HepG2 (cell line): Measurements from ENCODE around the gene ITIH1. TPM values are rescaled to one million over a fixed set of nuclear protein-coding genes. Genes with fewer than 3 reads are reported as not detected.

Source experiments
- ATAC-seq: fragments of 200-7000 bp; cut with Tn5 transposase; 3 replicates; pipeline ENCODE4 v1.9.1; 2020; ENCODE audit warnings: mild to moderate bottlenecking, moderate library complexity
- BruUV-seq: library from RNA; stranded (reverse); fragments of 400-500 nt; replicated peaks from 2 replicates; lab custom pipeline; 2021; lab: Mats Ljungman, UMichigan
- CTCF ChIA-PET: fragments of 300-600 bp; formaldehyde crosslinking; extraction: SDS; loops from one replicate; lab custom pipeline; 2021; ENCODE audit warnings: low total read pairs, inconsistent platforms, low intra/inter-chr PET ratio; lab: Yijun Ruan, JAX
- POLR2A ChIA-PET: fragments of 350-600 bp; sonication (Branson Sonifier 250); formaldehyde crosslinking; loops from one replicate; lab custom pipeline; 2020; ENCODE audit warnings: antibody characterized with exemption, inconsistent platforms; lab: Yijun Ruan, JAX
- DNase-seq: peaks from one replicate; pipeline ENCODE4 v3.0.0-alpha.2; 2015; ENCODE audit warnings: low spot score
- FAIRE-seq: peaks from 3 replicates; lab custom pipeline; 2011; peaks lifted over from hg19 to GRCh38; lab: Jason Lieb, UNC
- H2AFZ ChIP-seq: one replicate; pipeline ENCODE4 v1.6.1; 2011; ENCODE audit warnings: low read length, inconsistent platforms
- H3K27ac ChIP-seq: fragments of 300-600 bp; 3 replicates; pipeline ENCODE4 v1.8.0; 2011; ENCODE audit warnings: mixed run types, mild to moderate bottlenecking, mixed read lengths, low read length, inconsistent platforms; ENCODE audit not compliant: insufficient read depth; ENCODE audit errors: extremely low read length
- H3K27me3 ChIP-seq, 2 experiments: fragments of 200-600 bp in 1 of 2; 2 replicates in 1 of 2; 3 replicates in 1 of 2; pipeline versions ENCODE4 v1.6.0 to v1.8.0; 2011; ENCODE audit warnings: low read length in 2 of 2, mild to moderate bottlenecking in 2 of 2, moderate library complexity in 2 of 2, inconsistent platforms in 1 of 2; ENCODE audit not compliant: insufficient read depth in 2 of 2, control insufficient read depth in 1 of 2
- H3K36me3 ChIP-seq, 2 experiments: fragments of 200-600 bp in 1 of 2; replicated peaks in 1 of 2; 2 replicates in 1 of 2; 3 replicates in 1 of 2; pipeline versions ENCODE4 v1.5.1 to v1.8.0; 2011; ENCODE audit warnings: low read length in 2 of 2, inconsistent platforms in 1 of 2; ENCODE audit not compliant: insufficient read depth in 2 of 2, control insufficient read depth in 1 of 2
- H3K4me1 ChIP-seq: 2 replicates; pipeline ENCODE4 v1.5.1; 2012; ENCODE audit warnings: low read length, inconsistent platforms; ENCODE audit not compliant: insufficient read depth
- H3K4me2 ChIP-seq: 2 replicates; pipeline ENCODE4 v1.6.0; 2011; ENCODE audit warnings: low read depth, low read length, inconsistent platforms
- H3K4me3 ChIP-seq, 3 experiments: fragments of 200-600 bp in 1 of 3; sonication (generic), shearing (Covaris generic) in 1 of 3; replicated peaks in 1 of 3; 2 replicates each; pipeline ENCODE4 v1.5.1; 2011 to 2016; ENCODE audit warnings: low read length in 3 of 3, inconsistent platforms in 2 of 3, low read depth in 2 of 3, mild to moderate bottlenecking in 2 of 3, control low read depth in 1 of 3, mixed read lengths in 1 of 3; ENCODE audit not compliant: insufficient read depth in 1 of 3
- H3K79me2 ChIP-seq: one replicate; pipeline ENCODE4 v1.6.1; 2011; ENCODE audit warnings: low read length, inconsistent platforms; ENCODE audit not compliant: insufficient read depth
- H3K9ac ChIP-seq: 2 replicates; pipeline ENCODE4 v1.6.0; 2011; ENCODE audit warnings: mild to moderate bottlenecking, low read depth, low read length, inconsistent platforms; ENCODE audit not compliant: insufficient read depth
- H3K9me3 ChIP-seq: 2 replicates; pipeline ENCODE4 v1.5.1; 2012; ENCODE audit warnings: mild to moderate bottlenecking, low read length
- H4K20me1 ChIP-seq: 2 replicates; pipeline ENCODE4 v1.6.0; 2011; ENCODE audit warnings: inconsistent platforms, mild to moderate bottlenecking, low read length, moderate library complexity; ENCODE audit not compliant: insufficient read depth
- PAXIP1 ChIP-seq: sonication (generic); formaldehyde crosslinking; conservative IDR thresholded peaks from 2 replicates; pipeline ENCODE4 v1.4.0; 2020; ENCODE audit warnings: mild to moderate bottlenecking, missing genetic modification reagents, moderate library complexity
- RFX3 ChIP-seq: IDR thresholded peaks from 2 replicates; pipeline ENCODE4 v1.6.1; 2016; ENCODE audit warnings: missing biosample characterization, missing genetic modification reagents
- ZNF276 ChIP-seq: sonication (generic); formaldehyde crosslinking; IDR thresholded peaks from 2 replicates; pipeline ENCODE4 v1.4.0; 2020; ENCODE audit warnings: mild to moderate bottlenecking, low read depth, missing genetic modification reagents
- ZNF317 ChIP-seq: sonication (generic); formaldehyde crosslinking; IDR thresholded peaks from 2 replicates; pipeline ENCODE4 v1.5.0; 2020; ENCODE audit warnings: mild to moderate bottlenecking, missing genetic modification reagents
- ZNF446 ChIP-seq: sonication (generic); formaldehyde crosslinking; IDR thresholded peaks from 2 replicates; pipeline ENCODE4 v1.5.0; 2020; ENCODE audit warnings: mild to moderate bottlenecking, missing genetic modification reagents
- ZNF530 ChIP-seq: sonication (generic); formaldehyde crosslinking; IDR thresholded peaks from 2 replicates; pipeline ENCODE4 v1.5.0; 2020; ENCODE audit warnings: low read depth, mild to moderate bottlenecking, missing genetic modification reagents
- ZNF761 ChIP-seq: sonication (generic); formaldehyde crosslinking; conservative IDR thresholded peaks from 2 replicates; pipeline ENCODE4 v1.4.0; 2020; ENCODE audit warnings: mild to moderate bottlenecking, missing genetic modification reagents
- ZSCAN31 ChIP-seq: sonication (generic); formaldehyde crosslinking; IDR thresholded peaks from 2 replicates; pipeline ENCODE4 v1.5.0; 2020; ENCODE audit warnings: low read depth, mild to moderate bottlenecking, missing genetic modification reagents
- WGBS: methylation state at CpG from one replicate; pipeline ENCODE4 v1.1.6; 2017; ENCODE audit warnings: low lambda C conversion rate; 5-methylcytosine and 5-hydroxymethylcytosine counted together
- in situ Hi-C: cut with HindIII; loops from 2 replicates; pipeline ENCODE4 v1.10.0; 2017; ENCODE audit warnings: low pct_unique_long_range_greater_than_20kb; ENCODE audit not compliant: extremely low pct_ligation_motif_present
- intact Hi-C: fragments of 100-400 bp; cut with micrococcal nuclease; formaldehyde crosslinking; loops from one replicate; pipeline ENCODE4 v1.10.0; 2022; ENCODE audit not compliant: unreplicated experiment
- polyA plus RNA-seq, 8 experiments: library from polyadenylated mRNA; depleted of rRNA in 3 of 8; stranded (reverse) in 7 of 8; unstranded in 1 of 8; fragments of >200 nt; fragmentation: Illumina TruSeq in 4 of 8; extraction: Trizol in 4 of 8; gene quantifications; 2 replicates each; pipeline versions ENCODE4 v1.2.1 to v1.2.3, GENCODE V29; 2011 to 2016; ENCODE audit warnings: low read depth in 4 of 8, missing spikeins in 1 of 8, mixed read lengths in 1 of 8; ENCODE audit not compliant: insufficient read depth in 1 of 8
- total RNA-seq, 5 experiments: library from RNA; depleted of rRNA; stranded (reverse); fragments of >200 nt; fragmentation: Illumina TruSeq; extraction: Trizol; gene quantifications; 2 replicates each; pipeline ENCODE4 v1.2.3, GENCODE V29; 2016; ENCODE audit warnings: low read depth in 1 of 5

Gene ITIH1
- total and polyA plus RNA-seq, 2 of the 13 experiments (the other 11 are each of a cell fraction or from before 2014, with no cell fraction given): 12.3 to 19.6 TPM

- ChIA-PET CTCF (no interaction called here), POLR2A (interaction anchor here (4.2 to 18.4 kb wide), 2 partner anchors 13 to 23 kb away, joined by 60 to 466 read pairs; partner anchors contain the start of gene ITIH3)
- BruUV-seq: no TSS peak
- H3K36me3 ChIP-seq: 0 out of 5 replicates have a peak, but pooled peaks cover 0 to under 1% of the 10 kb centered on the region in 2 experiments
- intact Hi-C loops (loop anchor here (10.0 kb wide), 1 partner anchor 51 kb away; no protein-coding TSS in a partner anchor), in situ Hi-C loops (no loop called here)
- H2AFZ ChIP-seq: no peak overlapping the region
- H3K27ac ChIP-seq: peak overlapping the region; percentile 88
- no peak overlapping the region for H3K9ac ChIP-seq
- TF ChIP-seq ZNF530 (CRISPR knock-in tag): no peak
- DNase-seq (no peak), ATAC-seq (no peak), FAIRE-seq (no peak)
- no peaks in the 10 kb centered on the region for H3K9me3 ChIP-seq
- 94% methylated on average over 13 of the region's 13 CpGs for WGBS
- no peak overlapping the region for H3K4me3 ChIP-seq
- no peaks in the 10 kb centered on the region for H3K27me3 ChIP-seq
- H3K4me1 ChIP-seq: peaks cover 88% of the 10 kb centered on the region
- H3K4me2 ChIP-seq: no peak overlapping the region
- H4K20me1 ChIP-seq: no peaks in the 10 kb centered on the region
- peaks cover 14% of the 10 kb centered on the region for H3K79me2 ChIP-seq
Observed at GRCh38 chr3:52773361-52774065, 3.9 kb upstream of the ITIH1 start.

GRCh38 chr3:52774066-52774713 lies 3.2 kb upstream of the ITIH1 start:
- peaks cover 89% of the 10 kb centered on the region for H3K4me1 ChIP-seq
- peak overlapping the region; percentile 88 for H3K27ac ChIP-seq
- H3K4me3 ChIP-seq: peak overlapping the region in 1 of 3 experiments; percentile 58; a peak in 1 of 6 replicates
- WGBS: 76% methylated on average over 8 of the region's 8 CpGs
- no peaks in the 10 kb centered on the region for H3K36me3 ChIP-seq
- POLR2A ChIA-PET: interaction anchor here (1.3 to 18.4 kb wide), 6 partner anchors 9 to 70 kb away, joined by 4 to 466 read pairs (median 11); partner anchors contain the start of gene ITIH3
- H3K27me3 ChIP-seq: no peaks in the 10 kb centered on the region
- CTCF ChIA-PET: no interaction called here
- no peak overlapping the region for H2AFZ ChIP-seq
- peak overlapping the region; percentile 53; the same call in 1 of the 2 replicates for H3K9ac ChIP-seq
- DNase-seq (no peak), ATAC-seq (no peak), FAIRE-seq (no peak)
- H3K79me2 ChIP-seq: peaks cover 12% of the 10 kb centered on the region
- no TSS peak for BruUV-seq
- in situ Hi-C loops (no loop called here), intact Hi-C loops (loop anchor here (10.0 kb wide), 1 partner anchor 51 kb away; no protein-coding TSS in a partner anchor)
- H3K4me2 ChIP-seq: peak overlapping the region; percentile 71
- no peaks in the 10 kb centered on the region for H3K9me3 ChIP-seq
- H4K20me1 ChIP-seq: no peaks in the 10 kb centered on the region
- TF ChIP-seq ZNF761 (CRISPR knock-in tag) (no peak), ZSCAN31 (CRISPR knock-in tag) (no peak), ZNF446 (CRISPR knock-in tag) (no peak), ZNF276 (no peak), RFX3 (no peak), PAXIP1 (no peak), ZNF317 (CRISPR knock-in tag) (no peak)
